Keratinocyte (primary cell): Measurements from ENCODE around the gene MAZ. TPM values are rescaled to one million over a fixed set of nuclear protein-coding genes. Genes with fewer than 3 reads are reported as not detected.
"Not testable (repeated sequence)": the region's sequence is repeated elsewhere in the genome, so short reads cannot be mapped to it uniquely, and the experiment has no call there.

Source experiments
- DNase-seq: peaks from one replicate; pipeline ENCODE4 v3.0.0-alpha.2; 2011; ENCODE audit warnings: low read depth, missing footprints, low spot score
- FAIRE-seq: peaks from 2 replicates; lab custom pipeline; 2011; peaks lifted over from hg19 to GRCh38; lab: Jason Lieb, UNC
- H2AFZ ChIP-seq: 2 replicates; pipeline ENCODE4 v1.6.0; 2012; ENCODE audit warnings: low read length, control low read depth, inconsistent platforms; ENCODE audit not compliant: control insufficient read depth
- H3K27ac ChIP-seq: 2 replicates; pipeline ENCODE4 v1.5.1; 2011; ENCODE audit warnings: low read length; ENCODE audit not compliant: control insufficient read depth, insufficient read depth
- H3K27me3 ChIP-seq: 3 replicates; pipeline ENCODE4 v1.6.0; 2011; ENCODE audit warnings: low read length; ENCODE audit not compliant: control insufficient read depth, insufficient read depth; ENCODE audit errors: extremely low read depth
- H3K36me3 ChIP-seq, 2 experiments: 2 replicates in 1 of 2; 3 replicates in 1 of 2; pipeline ENCODE4 v1.5.1; 2011; ENCODE audit warnings: low read length in 2 of 2, mild to moderate bottlenecking in 1 of 2; ENCODE audit not compliant: control insufficient read depth in 2 of 2, insufficient read depth in 2 of 2; ENCODE audit errors: extremely low read depth in 1 of 2
- H3K4me1 ChIP-seq: 3 replicates; pipeline ENCODE4 v1.5.1; 2011; ENCODE audit warnings: low read length; ENCODE audit not compliant: control insufficient read depth, insufficient read depth; ENCODE audit errors: extremely low read depth
- H3K4me2 ChIP-seq: 3 replicates; pipeline ENCODE4 v1.6.0; 2011; ENCODE audit warnings: low read depth, low read length; ENCODE audit not compliant: control insufficient read depth, insufficient read depth; ENCODE audit errors: extremely low read depth
- H3K4me3 ChIP-seq, 3 experiments: fragments of 200-600 bp in 1 of 3; sonication (generic) in 1 of 3; 2 replicates in 2 of 3; 3 replicates in 1 of 3; pipeline ENCODE4 v1.5.1; 2011 to 2016; ENCODE audit warnings: low read length in 3 of 3, mild to moderate bottlenecking in 3 of 3, control low read depth in 2 of 3, inconsistent platforms in 1 of 3, low read depth in 1 of 3, mixed read lengths in 1 of 3, mixed run types in 1 of 3, moderate library complexity in 1 of 3; ENCODE audit not compliant: control insufficient read depth in 2 of 3, insufficient read depth in 2 of 3; ENCODE audit errors: extremely low read depth in 1 of 3
- H3K79me2 ChIP-seq: 2 replicates; pipeline ENCODE4 v1.6.0; 2012; ENCODE audit warnings: low read length; ENCODE audit not compliant: control insufficient read depth, insufficient read depth
- H3K9ac ChIP-seq: 3 replicates; pipeline ENCODE4 v1.6.0; 2011; ENCODE audit warnings: low read length; ENCODE audit not compliant: control insufficient read depth, insufficient read depth; ENCODE audit errors: extremely low read depth
- H3K9me1 ChIP-seq: 3 replicates; pipeline ENCODE4 v1.6.0; 2011; ENCODE audit warnings: low read length; ENCODE audit not compliant: control insufficient read depth, insufficient read depth; ENCODE audit errors: extremely low read depth
- H3K9me3 ChIP-seq: 2 replicates; pipeline ENCODE4 v1.5.1; 2012; ENCODE audit warnings: low read depth, low read length; ENCODE audit not compliant: control insufficient read depth
- H4K20me1 ChIP-seq: 3 replicates; pipeline ENCODE4 v1.6.0; 2011; ENCODE audit warnings: low read length; ENCODE audit not compliant: control insufficient read depth, insufficient read depth; ENCODE audit errors: extremely low read depth
- CTCF ChIP-seq, 3 experiments: IDR thresholded peaks in 1 of 3; conservative IDR thresholded peaks in 1 of 3; optimal IDR thresholded peaks in 1 of 3; 2 replicates in 2 of 3; 3 replicates in 1 of 3; pipeline versions ENCODE3 to v1.5.1; 2011; ENCODE audit warnings: low read length in 3 of 3, mild to moderate bottlenecking in 3 of 3, moderate library complexity in 2 of 3, control low read depth in 1 of 3, inconsistent platforms in 1 of 3; ENCODE audit not compliant: insufficient read depth in 2 of 3; ENCODE audit errors: extremely low read depth in 1 of 3
- EZH2 ChIP-seq: IDR thresholded peaks from one replicate; pipeline ENCODE4 v1.6.1; 2012; ENCODE audit warnings: inconsistent platforms, mild to moderate bottlenecking, low read length, moderate library complexity
- dilution Hi-C: fragments of 300-500 bp; cut with MboI; formaldehyde crosslinking; loops from one replicate; pipeline ENCODE4 v1.7.0; 2020; ENCODE audit warnings: low sequenced_read_pairs; ENCODE audit not compliant: extremely low pct_ligation_motif_present
- polyA plus RNA-seq, 5 experiments: library from polyadenylated mRNA; depleted of rRNA in 3 of 5; stranded (reverse) in 3 of 5; stranded (forward) in 1 of 5; unstranded in 1 of 5; fragments of >200 nt; gene quantifications; 1 replicate in 1 of 5; 2 replicates in 3 of 5; 3 replicates in 1 of 5; pipeline versions ENCODE4 v1.2.1 to v1.2.3, GENCODE V29; 2011 to 2012; ENCODE audit warnings: missing spikeins in 2 of 5, low read depth in 1 of 5, low replicate concordance in 1 of 5

Gene MAZ
- polyA plus RNA-seq, 1 donor (not counting 4 experiments of a cell fraction or from before 2014, with no cell fraction given) = 48.5 TPM

- Histone ChIP-seq H2AFZ (no peak overlapping the region), H3K4me1 (peaks cover 42% of the 10 kb centered on the region), H3K79me2 (no peaks in the 10 kb centered on the region), H3K9me3 (no peaks in the 10 kb centered on the region), H3K36me3 (no peaks in the 10 kb centered on the region), H3K4me3 (no peak overlapping the region), H3K27me3 (no peaks in the 10 kb centered on the region), H3K9me1 (no peaks in the 10 kb centered on the region), H4K20me1 (no peaks in the 10 kb centered on the region), H3K9ac (no peak overlapping the region), H3K4me2 (peak overlapping the region; percentile 29), H3K27ac (peak overlapping the region; percentile 4)
- DNase-seq (peak; percentile 65), FAIRE-seq (peak; percentile 90)
- dilution Hi-C loops = no loop called here
- no peak for TF ChIP-seq EZH2
- TF ChIP-seq CTCF (optimal IDR thresholded peaks at IDR 0.05 in 1 of 3, IDR thresholded peaks at IDR 0.05 in 1 of 3, conservative IDR thresholded peaks at IDR 0.05 in 1 of 3; ENCODE audit: extremely low read depth in 1 of 3, insufficient read depth in 2 of 3, low read length in 3 of 3) = no peak
These were observed 26.9 kb upstream of the MAZ start for GRCh38 chr16:29779474-29779873.

GRCh38 chr16:29783094-29783953 lies 23.0 kb upstream of the MAZ start:
- Histone ChIP-seq H3K9ac (peak overlapping the region; percentile 61), H3K27ac (peak overlapping the region; percentile 78), H3K4me2 (peak overlapping the region; percentile 76), H3K4me1 (peaks cover 40% of the 10 kb centered on the region), H3K4me3 (peak overlapping the region in 1 of 3 experiments; percentile 23)
- H3K27me3 ChIP-seq, FAIRE-seq, H3K79me2 ChIP-seq, H2AFZ ChIP-seq, H3K36me3 ChIP-seq, dilution Hi-C loops, DNase-seq, H4K20me1 ChIP-seq, H3K9me3 ChIP-seq, H3K9me1 ChIP-seq: not testable (repeated sequence)
